Measurements from ENCODE around the gene DSP. TPM values are rescaled to one million over a fixed set of nuclear protein-coding genes. Genes with fewer than 3 reads are reported as not detected.

The DSP gene
- total RNA-seq, 2 donors from 2014 or later = 121 to 229 TPM

DNA sequence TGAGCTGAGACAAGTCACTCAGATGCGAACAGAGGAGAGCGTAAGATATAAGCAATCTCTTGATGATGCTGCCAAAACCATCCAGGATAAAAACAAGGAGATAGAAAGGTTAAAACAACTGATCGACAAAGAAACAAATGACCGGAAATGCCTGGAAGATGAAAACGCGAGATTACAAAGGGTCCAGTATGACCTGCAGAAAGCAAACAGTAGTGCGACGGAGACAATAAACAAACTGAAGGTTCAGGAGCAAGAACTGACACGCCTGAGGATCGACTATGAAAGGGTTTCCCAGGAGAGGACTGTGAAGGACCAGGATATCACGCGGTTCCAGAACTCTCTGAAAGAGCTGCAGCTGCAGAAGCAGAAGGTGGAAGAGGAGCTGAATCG is 39.1 kb downstream of the DSP start:
- no peaks in the 10 kb centered on the region for H3K4me1 ChIP-seq
- TF ChIP-seq, protein P1, sequence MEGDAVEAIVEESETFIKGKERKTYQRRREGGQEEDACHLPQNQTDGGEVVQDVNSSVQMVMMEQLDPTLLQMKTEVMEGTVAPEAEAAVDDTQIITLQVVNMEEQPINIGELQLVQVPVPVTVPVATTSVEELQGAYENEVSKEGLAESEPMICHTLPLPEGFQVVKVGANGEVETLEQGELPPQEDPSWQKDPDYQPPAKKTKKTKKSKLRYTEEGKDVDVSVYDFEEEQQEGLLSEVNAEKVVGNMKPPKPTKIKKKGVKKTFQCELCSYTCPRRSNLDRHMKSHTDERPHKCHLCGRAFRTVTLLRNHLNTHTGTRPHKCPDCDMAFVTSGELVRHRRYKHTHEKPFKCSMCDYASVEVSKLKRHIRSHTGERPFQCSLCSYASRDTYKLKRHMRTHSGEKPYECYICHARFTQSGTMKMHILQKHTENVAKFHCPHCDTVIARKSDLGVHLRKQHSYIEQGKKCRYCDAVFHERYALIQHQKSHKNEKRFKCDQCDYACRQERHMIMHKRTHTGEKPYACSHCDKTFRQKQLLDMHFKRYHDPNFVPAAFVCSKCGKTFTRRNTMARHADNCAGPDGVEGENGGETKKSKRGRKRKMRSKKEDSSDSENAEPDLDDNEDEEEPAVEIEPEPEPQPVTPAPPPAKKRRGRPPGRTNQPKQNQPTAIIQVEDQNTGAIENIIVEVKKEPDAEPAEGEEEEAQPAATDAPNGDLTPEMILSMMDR (IDR thresholded peaks at IDR 0.05) = no peak
- no peak overlapping the region for H3K27ac ChIP-seq
- no peak for DNase-seq (ENCODE audit: low spot score)
- no peak overlapping the region for H3K4me3 ChIP-seq
- no peaks in the 10 kb centered on the region for H3K27me3 ChIP-seq
- peaks cover 76% of the 10 kb centered on the region for H3K36me3 ChIP-seq
- no peaks in the 10 kb centered on the region for H3K9me3 ChIP-seq

DNA sequence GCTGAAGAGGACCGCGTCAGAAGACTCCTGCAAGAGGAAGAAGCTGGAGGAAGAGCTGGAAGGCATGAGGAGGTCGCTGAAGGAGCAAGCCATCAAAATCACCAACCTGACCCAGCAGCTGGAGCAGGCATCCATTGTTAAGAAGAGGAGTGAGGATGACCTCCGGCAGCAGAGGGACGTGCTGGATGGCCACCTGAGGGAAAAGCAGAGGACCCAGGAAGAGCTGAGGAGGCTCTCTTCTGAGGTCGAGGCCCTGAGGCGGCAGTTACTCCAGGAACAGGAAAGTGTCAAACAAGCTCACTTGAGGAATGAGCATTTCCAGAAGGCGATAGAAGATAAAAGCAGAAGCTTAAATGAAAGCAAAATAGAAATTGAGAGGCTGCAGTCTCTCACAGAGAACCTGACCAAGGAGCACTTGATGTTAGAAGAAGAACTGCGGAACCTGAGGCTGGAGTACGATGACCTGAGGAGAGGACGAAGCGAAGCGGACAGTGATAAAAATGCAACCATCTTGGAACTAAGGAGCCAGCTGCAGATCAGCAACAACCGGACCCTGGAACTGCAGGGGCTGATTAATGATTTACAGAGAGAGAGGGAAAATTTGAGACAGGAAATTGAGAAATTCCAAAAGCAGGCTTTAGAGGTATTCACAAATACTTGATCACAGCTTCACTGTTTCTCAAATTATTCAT is 39.6 kb downstream of the DSP start:
- Histone ChIP-seq H3K9me3 (no peaks in the 10 kb centered on the region), H3K27me3 (no peaks in the 10 kb centered on the region), H3K27ac (no peak overlapping the region), H3K4me3 (no peak overlapping the region), H3K4me1 (no peaks in the 10 kb centered on the region), H3K36me3 (peaks cover 76% of the 10 kb centered on the region)
- no peak for DNase-seq (ENCODE audit: low spot score)
- TF ChIP-seq, protein P1 (IDR thresholded peaks at IDR 0.05) = no peak

DNA sequence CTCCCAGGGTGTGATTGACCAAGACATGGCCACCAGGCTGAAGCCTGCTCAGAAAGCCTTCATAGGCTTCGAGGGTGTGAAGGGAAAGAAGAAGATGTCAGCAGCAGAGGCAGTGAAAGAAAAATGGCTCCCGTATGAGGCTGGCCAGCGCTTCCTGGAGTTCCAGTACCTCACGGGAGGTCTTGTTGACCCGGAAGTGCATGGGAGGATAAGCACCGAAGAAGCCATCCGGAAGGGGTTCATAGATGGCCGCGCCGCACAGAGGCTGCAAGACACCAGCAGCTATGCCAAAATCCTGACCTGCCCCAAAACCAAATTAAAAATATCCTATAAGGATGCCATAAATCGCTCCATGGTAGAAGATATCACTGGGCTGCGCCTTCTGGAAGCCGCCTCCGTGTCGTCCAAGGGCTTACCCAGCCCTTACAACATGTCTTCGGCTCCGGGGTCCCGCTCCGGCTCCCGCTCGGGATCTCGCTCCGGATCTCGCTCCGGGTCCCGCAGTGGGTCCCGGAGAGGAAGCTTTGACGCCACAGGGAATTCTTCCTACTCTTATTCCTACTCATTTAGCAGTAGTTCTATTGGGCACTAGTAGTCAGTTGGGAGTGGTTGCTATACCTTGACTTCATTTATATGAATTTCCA is 43.9 kb downstream of the DSP start:
- Histone ChIP-seq H3K36me3 (peaks cover 40% of the 10 kb centered on the region), H3K4me1 (peaks cover 0 to 2% of the 10 kb centered on the region in 2 donors), H3K27ac (no peak overlapping the region), H3K27me3 (no peaks in the 10 kb centered on the region), H3K4me3 (no peak overlapping the region), H3K9me3 (no peaks in the 10 kb centered on the region)
- DNase-seq (ENCODE audit: low spot score) = no peak
- TF ChIP-seq, protein P1 (IDR thresholded peaks at IDR 0.05) = no peak

DNA sequence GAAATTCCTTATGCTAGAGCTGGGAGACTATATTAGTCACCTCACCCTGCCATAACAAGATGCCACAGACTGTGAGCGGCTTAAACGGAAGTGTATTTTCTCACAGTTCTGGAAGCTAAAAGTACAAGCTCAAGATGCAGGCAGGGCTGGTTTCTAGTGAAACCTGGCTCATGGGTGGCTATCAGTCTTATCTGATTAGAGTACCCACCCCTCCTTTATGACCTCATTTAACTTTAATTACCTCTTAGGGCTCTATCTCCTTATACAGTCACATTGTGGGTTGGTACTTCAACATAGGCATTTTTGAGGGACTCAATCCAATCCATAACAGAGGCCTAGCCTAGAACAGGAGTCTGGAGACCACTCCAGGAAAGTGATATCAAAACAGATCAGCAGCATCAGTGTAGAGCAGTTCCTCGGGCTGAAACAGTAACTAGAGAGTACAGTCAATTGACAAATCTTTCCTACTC is 46.2 kb downstream of the DSP start:
- DNase-seq (ENCODE audit: low spot score) = no peak
- Histone ChIP-seq H3K4me3 (no peak overlapping the region), H3K27me3 (no peaks in the 10 kb centered on the region), H3K27ac (no peak overlapping the region), H3K9me3 (no peaks in the 10 kb centered on the region), H3K36me3 (peaks cover 28% of the 10 kb centered on the region), H3K4me1 (peaks cover 0 to 13% of the 10 kb centered on the region in 2 donors)
- TF ChIP-seq, protein P1 (IDR thresholded peaks at IDR 0.05) = no peak

DNA sequence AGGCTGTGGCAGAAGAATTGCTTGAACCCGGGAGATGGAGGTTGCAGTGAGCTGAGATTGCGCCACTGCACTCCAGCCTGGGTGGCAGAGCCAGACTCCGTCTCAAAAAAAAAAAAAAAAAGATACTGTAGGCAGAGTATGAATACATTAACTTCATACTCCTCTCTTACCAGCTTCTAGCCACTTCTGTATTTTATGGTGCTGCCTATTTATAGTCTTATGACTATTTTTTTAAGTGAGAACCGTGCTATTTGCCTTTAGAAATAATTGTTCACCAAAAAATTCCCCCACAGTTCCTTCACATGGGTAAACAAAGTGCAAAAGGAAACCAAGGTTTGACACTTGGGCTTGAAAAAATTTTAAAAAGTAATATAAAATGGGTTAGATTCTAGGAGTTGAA is 47.0 kb downstream of the DSP start:
- no peak for DNase-seq (ENCODE audit: low spot score)
- Histone ChIP-seq H3K36me3 (peaks cover 28% of the 10 kb centered on the region), H3K4me1 (peaks cover 0 to 13% of the 10 kb centered on the region in 2 donors), H3K4me3 (no peak overlapping the region), H3K27ac (no peak overlapping the region), H3K9me3 (no peaks in the 10 kb centered on the region), H3K27me3 (no peaks in the 10 kb centered on the region)
- TF ChIP-seq, protein P1 (IDR thresholded peaks at IDR 0.05) = no peak

Measured in right atrium auricular region (tissue), 2 donors.